Testis (tissue), 2 donors: ENCODE measurements around the gene GPLD1.

Experiments
- CTCF ChIP-seq, 3 experiments: fragments of 450-650 bp in 2 of 3; fragments of 200-600 bp in 1 of 3; sonication (generic) in 1 of 3; IDR thresholded peaks; one replicate each; pipeline ENCODE4 v1.5.1; 2016 to 2019; ENCODE audit warnings: antibody characterized with exemption in 3 of 3, mild to moderate bottlenecking in 2 of 3, moderate library complexity in 1 of 3
- POLR2A ChIP-seq: fragments of 450-650 bp; IDR thresholded peaks from one replicate; pipeline ENCODE4 v1.6.1; 2017; ENCODE audit warnings: antibody characterized with exemption, mild to moderate bottlenecking, moderate library complexity

GRCh38 chr6:24489881-24490280, 503 bp upstream of the GPLD1 start:
- TF ChIP-seq POLR2A (no peak), CTCF (IDR thresholded peaks at IDR 0.05) (no peak)
